GM12892 (cell line): ENCODE measurements around the gene MKRN1.

Source experiments
- POLR2A ChIP-seq: IDR thresholded peaks from 2 replicates; pipeline ENCODE4 v1.6.1; 2011; ENCODE audit warnings: low read depth, low read length, control low read depth
- POLR2AphosphoS5 ChIP-seq: IDR thresholded peaks from 2 replicates; pipeline ENCODE4 v1.6.1; 2011; ENCODE audit warnings: low read depth, low read length, control low read depth
- TAF1 ChIP-seq: IDR thresholded peaks from 2 replicates; pipeline ENCODE4 v1.6.1; 2011; ENCODE audit warnings: low read depth, mild to moderate bottlenecking, control low read depth, low read length, borderline replicate concordance

DNA sequence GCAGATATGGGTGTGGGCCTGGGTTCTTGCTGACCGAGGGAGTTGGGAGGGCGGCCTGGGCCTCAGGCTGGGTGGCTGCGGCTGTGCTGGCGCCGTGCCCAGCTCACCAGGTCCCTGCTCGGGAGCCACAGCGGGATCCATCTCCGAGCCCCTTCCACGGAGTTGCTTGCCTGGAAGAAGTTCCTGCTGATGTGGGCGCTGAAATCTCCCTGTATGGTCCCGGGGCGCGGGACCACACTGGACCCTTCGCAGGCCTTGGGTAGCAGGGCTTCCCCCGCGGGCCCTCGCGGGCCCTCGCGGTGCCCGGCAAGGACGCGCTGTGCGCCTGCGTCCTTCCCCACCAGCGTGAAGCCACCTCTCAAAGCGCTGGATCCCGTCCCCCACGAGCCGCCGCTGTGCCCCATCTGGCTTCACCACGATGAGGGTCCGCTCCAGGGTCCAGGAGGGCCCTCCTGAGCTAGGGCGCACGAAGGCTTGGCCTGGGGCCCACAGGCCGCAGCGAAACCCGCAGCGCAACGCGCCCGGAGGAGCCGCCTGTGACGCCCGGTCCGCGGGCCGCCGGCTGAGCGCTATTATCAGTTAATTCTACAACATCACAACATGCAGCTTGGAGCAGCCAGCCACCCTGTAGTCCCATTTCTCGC, 43.9 kb downstream of the MKRN1 start:
- no peak for TF ChIP-seq POLR2AphosphoS5
- TF ChIP-seq POLR2A = no peak
- TF ChIP-seq TAF1 = no peak
